HG03066 (cell line): ENCODE results near the gene THAP12.
"Not testable (repeated sequence)": the region's sequence is repeated elsewhere in the genome, so short reads cannot be mapped to it uniquely, and the experiment has no call there.

ENCODE experiments used
- ATAC-seq: cut with Tn5 transposase; IDR thresholded peaks from one replicate; pipeline ENCODE4 v1.9.1; 2021; ENCODE audit warnings: low read depth; ENCODE audit not compliant: unreplicated experiment

THAP12 gene

DNA sequence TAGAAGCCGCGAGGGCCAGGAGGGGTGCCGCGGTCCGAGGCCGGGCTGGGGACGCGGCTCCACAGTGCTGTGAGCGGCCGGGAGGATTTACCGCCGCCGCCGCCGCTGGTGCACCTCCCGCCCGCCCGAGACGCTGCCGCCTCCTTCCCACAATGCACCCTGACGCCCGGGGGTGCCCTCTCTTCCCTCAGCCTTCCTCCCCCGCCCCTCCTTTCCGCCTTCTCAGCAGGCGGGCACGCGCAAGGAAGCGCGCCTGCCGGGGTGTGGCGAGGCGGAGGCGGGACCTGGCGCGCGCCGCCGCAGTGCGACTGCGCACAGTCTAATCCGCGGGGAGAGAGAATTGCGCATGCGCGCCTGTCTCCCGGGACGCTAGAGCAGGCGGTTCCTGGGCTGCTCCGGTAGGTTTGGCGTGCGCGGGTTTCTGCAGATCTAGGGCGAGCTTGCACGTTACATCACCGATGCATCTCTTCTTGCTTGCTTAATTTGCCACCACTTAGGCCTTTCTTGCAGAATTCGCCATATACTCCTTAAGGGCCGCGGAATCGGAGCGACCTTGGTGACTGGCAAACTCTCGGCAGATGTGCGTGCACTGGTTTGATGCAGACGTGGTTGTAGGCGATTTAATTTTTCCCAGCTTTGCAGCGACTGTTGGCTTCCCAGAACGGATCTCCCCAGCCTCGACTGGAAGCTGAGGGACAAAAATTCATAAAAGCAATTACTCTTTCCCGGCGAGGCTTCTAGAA, at the start of gene THAP12, which contains the start of gene GVQW3:
THAP12 (minus strand) TSS at position 156 of the 743 bp plus-strand sequence. CDS start 296 bp downstream, outside the sequence.
GVQW3 (plus strand) TSS at position 347 of the 743 bp plus-strand sequence. CDS start 506 bp downstream, outside the sequence.
- peak; percentile 68 for ATAC-seq

DNA sequence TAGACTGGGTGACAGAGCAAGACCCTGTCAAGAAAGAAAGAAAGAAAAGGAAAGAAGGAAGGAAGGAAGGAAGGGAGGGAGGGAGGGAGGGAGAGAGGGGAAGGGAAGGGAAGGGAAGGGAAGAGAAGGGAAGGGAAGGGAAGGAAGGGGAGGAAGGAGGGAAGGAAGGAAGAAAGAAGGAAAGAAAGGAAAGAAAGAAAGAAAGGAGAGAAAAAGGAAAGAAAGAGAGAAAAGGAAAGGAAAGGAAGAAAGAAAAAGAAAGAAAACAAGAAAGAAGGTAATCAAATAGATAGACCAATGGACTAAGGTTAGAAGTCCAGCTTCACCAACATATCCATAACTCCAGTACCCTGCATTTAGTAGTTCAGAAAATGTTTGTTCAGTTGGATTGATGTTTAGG, 45.7 kb upstream of the THAP12 start:
- ATAC-seq = no peak

DNA sequence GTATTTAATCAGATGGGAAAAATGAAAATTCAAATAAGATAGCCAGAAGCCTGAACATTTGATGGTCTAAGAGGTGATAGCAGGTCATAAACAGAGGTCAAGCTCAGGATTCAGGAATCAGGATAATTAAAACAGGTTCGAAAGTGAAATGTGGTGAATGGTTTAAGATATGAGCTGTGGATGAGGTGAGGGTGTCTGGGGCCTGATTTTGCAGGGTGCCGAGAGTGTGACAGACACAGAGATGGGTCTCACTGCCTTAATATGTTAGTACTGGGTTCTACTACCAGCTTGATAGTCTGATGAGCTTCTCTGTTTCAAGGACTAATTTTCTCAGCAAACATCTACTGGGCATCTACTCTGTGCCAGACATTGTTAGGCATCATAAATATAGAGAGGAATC, 44.0 kb upstream of the THAP12 start:
- ATAC-seq = no peak

GRCh38 chr11:76424379-76424778, 43.4 kb upstream of the THAP12 start:
- ATAC-seq = no peak

DNA sequence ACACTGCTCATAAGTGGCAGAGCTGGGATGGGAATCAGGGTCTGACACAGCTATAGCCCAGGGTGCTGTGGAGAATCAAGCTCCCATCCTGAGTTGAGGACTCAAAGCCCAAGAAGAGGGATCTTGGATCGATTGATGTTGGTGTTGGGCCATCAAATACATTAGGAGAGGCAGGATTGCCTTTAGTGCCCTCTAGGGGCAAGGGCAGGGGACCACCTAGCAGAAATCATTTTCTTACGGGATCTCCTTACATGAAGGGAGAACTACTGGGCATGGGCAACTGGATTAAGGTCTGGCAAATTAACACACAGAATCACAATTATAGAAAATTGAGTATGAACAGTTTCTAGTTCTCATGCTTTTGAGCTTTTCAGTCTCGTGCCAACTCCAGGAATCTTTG, 39.0 kb upstream of the THAP12 start:
- no peak for ATAC-seq

DNA sequence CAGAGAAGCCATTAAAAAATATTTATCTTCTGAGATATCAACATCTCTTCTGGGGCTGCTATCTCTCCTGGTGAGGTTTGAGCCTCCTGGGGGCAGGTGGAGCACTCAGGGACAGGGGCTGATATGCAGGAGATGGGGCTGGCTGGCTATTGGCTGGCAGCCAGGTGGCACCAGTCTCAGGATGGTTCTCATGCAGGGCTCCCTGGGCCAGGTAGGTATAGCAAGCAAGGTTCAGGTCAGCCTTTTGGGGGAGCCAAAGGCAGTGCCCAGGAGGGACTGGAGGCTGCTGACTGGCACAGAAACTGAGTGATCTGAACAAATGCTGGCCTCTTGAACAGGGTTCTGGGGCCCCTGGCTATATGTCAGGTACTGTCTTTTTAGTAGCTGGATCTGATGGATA, 34.1 kb upstream of the THAP12 start:
- no peak for ATAC-seq

DNA sequence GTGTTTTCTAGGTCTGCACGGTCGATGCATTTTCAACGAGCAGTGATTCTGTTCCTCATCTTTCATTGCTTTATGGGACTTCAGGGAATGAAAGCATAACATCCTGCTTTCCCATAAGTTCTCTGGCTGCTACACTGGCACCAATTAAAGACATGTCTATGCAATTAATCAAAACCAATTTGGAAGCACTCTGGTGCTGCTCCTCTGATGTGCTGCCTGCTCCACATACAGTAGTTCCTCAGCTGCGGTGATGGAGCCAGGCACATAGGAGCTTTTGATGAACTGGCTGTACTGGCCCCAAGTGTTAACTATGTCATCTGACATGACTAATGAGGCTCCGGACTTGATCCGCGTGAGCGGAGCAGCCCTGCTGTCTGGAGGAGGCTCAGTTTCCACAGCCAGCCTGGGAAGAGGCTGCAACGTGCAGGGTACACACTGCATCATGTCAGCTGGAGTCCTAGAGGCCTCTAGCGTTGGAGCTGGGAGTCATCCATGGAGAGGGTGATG, 30.0 kb upstream of the THAP12 start:
- no peak for ATAC-seq

- ATAC-seq = no peak
Observed at GRCh38 chr11:76408171-76408965, 27.4 kb upstream of the THAP12 start.

DNA sequence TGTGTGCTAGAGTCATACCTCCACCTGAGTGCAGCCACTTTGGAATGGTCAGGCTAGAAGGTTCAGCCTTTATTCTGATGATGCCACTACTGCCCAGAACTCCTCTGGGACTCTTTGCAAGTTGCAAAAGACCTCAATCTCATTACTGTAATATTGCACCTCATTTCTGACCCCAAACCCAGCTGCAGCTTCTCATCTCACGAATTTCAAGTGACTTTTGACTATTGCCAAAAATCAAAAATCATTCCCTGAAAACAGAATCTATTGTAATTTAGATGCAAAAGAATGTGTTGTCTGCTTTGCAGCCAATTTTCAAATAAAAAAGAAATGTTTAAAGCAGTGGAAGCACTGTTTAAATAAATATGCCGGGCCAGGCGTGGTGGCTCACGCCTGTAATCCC, 25.4 kb upstream of the THAP12 start:
- ATAC-seq = no peak

- ATAC-seq = not testable (repeated sequence)
Observed at GRCh38 chr11:76401484-76401883, 20.6 kb upstream of the THAP12 start.

- ATAC-seq = no peak
Observed at GRCh38 chr11:76400967-76401366, 20.0 kb upstream of the THAP12 start.

- no peak for ATAC-seq
Observed at GRCh38 chr11:76397383-76397782, 16.5 kb upstream of the THAP12 start.

GRCh38 chr11:76395296-76395695, 14.4 kb upstream of the THAP12 start:
- ATAC-seq = no peak

DNA sequence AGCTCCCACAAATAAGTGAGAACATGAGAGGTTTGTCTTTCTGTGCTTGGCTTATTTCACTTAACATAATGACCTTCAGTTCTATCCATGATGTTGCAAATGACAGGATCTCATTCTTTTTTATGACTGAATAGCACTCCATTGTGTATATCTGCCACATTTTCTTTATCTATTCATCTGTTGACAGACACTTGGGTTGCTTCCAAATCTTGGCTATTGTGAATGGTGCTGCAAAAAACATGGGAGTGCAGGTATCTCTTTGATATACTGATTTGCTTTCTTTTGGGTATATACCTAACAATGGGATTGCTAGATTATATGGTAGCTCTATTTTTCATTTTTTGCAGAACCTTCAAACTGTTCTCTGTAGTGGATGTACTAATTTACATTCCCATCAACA, 13.5 kb upstream of the THAP12 start:
- no peak for ATAC-seq

DNA sequence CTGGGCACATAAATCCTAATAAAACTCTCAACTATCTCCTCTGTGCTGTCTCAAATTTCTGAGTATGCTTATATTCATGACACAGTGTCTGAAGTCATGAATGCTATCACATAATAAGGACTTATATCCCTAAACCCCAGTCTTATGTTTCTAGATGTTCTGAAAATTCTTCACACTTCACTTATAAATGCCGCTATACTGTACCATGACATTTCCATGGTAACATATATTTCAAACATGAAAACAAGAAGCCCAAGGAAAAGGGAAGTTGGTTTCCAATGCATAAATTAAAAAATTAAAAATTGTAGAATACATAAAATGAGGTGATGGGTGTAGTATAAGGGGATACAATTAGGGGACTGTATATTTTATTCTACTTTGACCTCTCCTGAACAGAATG, 11.9 kb upstream of the THAP12 start:
- no peak for ATAC-seq

- ATAC-seq = no peak
Observed at GRCh38 chr11:76391811-76392475, 11.0 kb upstream of the THAP12 start.

GRCh38 chr11:76391021-76391420, 10.1 kb upstream of the THAP12 start:
- ATAC-seq = no peak

- no peak for ATAC-seq
Observed at GRCh38 chr11:76388408-76388807, 7.5 kb upstream of the THAP12 start.

DNA sequence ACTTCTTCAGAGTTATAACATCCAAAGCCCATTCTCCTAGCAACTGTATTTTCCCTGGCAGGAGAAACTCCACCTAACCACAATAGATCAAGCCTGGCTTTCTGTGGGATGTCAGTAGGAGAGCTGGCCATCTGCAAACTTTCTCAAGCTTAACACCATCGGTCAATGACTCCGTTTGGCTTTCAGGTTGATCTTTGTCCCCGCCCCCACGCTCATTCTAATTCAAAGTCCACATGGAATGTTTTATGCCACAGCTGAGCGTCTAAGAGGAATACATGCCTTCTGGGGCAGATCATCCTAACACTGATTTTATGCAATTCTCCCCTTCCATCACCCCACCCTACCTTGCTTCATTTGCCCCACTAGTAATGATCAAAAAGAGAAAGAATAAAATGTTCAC, 5.0 kb upstream of the THAP12 start:
- no peak for ATAC-seq

- no peak for ATAC-seq
Observed at GRCh38 chr11:76382209-76382608, 1.3 kb upstream of the THAP12 start.
